Posterior vena cava (tissue), 2 donors: ENCODE results near the gene SREBF2. TPM values are rescaled to one million over a fixed set of nuclear protein-coding genes. Genes with fewer than 3 reads are reported as not detected.
"Not testable (repeated sequence)": the region's sequence is repeated elsewhere in the genome, so short reads cannot be mapped to it uniquely, and the experiment has no call there.

ENCODE experiments used
- DNase-seq: peaks from one replicate; pipeline ENCODE4 v3.0.0-alpha.2; 2020; ENCODE audit warnings: low spot score
- intact Hi-C, 2 donors: fragments of 100-400 bp; cut with DNase I; formaldehyde crosslinking; loops; one replicate each; pipeline versions ENCODE4 v1.14.1 to v1.14.2; 2022 to 2023
- total RNA-seq, 2 donors: library from RNA; stranded (reverse); fragmentation: NEBNext Ultra II Directional; extraction: Animal tissue kit (Norgen Biotek cat#: 25700); gene quantifications; one replicate each; pipeline ENCODE4 v1.2.1, GENCODE V29; 2021
- donor health status: DM: yes; HTN: yes; CAD: no.
- donor health status: DM: yes; HTN: yes; CAD: no.

SREBF2 gene
- total RNA-seq, 2 donors from 2014 or later = 48.3 to 52.0 TPM

DNA sequence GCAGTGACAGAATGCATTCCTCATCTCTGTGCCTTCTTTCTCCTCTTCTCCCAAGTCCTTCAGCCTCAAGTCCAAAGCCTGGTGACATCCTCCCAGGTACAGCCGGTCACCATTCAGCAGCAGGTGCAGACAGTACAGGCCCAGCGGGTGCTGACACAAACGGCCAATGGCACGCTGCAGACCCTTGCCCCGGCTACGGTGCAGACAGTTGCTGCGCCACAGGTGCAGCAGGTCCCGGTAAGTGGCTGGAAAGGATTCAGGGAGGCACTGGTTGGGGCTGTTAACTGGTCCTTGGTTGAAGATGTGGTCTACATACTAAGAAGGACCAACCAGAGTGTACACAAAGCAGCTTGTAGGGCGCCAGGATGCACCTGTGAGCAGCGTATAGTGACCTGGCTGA lies 35.7 kb downstream of the SREBF2 start:
- intact Hi-C loops = no loop called here
- no peak for DNase-seq

DNA sequence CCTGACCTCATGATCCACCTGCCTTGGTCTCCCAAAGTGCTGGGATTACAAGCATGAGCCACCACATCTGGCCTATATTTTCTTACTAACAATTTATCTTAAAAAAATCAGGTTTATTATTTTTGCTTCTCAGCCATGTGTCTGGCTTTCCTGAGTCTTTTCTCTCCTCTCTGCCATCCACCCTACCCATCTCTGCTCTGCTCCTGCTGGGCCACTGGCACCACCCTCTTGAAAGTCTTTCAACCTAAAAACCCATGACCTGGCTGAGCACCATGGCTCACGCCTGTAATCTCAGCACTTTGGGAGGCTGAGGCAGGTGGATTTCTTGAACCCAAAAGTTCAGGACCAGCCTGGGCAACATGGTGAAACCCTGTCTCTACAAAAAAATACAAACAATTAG lies 37.2 kb downstream of the SREBF2 start:
- DNase-seq = not testable (repeated sequence)
- intact Hi-C loops = loop anchor here in 1 of 2 donors (10.0 kb wide), 1 partner anchor 1645 kb away; no protein-coding TSS in a partner anchor

DNA sequence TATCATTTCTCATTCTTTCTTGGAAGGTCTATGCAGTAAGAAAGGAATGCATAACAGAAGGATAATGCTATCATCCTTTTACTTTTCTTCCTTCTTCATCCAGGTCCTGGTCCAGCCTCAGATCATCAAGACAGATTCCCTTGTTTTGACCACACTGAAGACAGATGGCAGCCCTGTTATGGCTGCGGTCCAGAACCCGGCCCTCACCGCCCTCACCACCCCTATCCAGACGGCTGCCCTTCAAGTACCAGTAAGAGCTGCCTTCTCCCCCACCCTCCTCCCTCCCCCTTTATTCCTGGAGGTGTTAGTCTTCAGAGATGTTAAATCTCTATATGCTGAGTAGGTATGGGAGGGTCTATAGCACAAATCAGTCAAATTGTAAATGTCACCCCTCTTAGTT lies 37.9 kb downstream of the SREBF2 start:
- intact Hi-C loops = loop anchor here in 1 of 2 donors (10.0 kb wide), 1 partner anchor 1644 kb away; no protein-coding TSS in a partner anchor
- no peak for DNase-seq

DNA sequence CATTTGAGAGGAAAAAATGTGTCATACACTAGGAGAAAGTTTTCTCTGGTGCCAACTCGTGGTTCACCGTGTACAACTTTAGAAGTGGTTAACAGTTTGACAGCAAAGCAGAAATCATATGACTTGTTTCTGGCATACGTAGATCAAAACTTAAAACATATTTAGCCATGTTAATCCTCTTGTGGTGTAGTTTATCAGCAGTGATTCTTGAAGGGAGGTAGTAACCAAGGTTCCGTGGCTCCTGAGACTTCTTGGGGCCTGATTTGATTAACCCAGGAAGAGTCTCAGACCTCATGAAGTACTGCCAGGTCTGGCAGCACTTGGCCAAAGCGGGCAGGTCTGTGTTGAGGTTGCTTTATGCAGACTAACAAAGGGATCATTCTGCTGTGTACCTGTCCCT lies 40.5 kb downstream of the SREBF2 start:
- DNase-seq = no peak
- intact Hi-C loops = loop anchor here in 1 of 2 donors (10.0 kb wide), 1 partner anchor 1641 kb away; no protein-coding TSS in a partner anchor

DNA sequence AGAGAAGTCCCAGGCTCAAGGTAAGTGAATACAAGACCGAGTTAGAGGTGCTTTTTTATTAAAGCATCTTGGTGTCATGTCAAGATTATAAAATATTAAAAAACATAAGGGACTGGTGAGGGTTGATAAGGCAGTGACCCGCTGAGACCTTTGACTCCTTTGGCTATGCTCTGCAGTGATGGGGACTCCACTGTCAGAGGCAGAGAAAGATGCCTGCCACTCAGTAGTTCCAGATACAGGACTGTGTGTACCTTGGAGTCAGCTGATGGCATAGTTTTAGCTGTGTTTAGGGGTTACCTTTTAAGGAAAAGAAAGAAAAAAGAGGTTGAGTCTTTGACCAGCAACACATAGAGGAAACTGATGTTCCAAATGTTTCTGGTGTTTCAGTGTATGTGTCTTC lies 41.2 kb downstream of the SREBF2 start:
- no peak for DNase-seq
- intact Hi-C loops = loop anchor here in 1 of 2 donors (10.0 kb wide), 1 partner anchor 1641 kb away; no protein-coding TSS in a partner anchor

DNA sequence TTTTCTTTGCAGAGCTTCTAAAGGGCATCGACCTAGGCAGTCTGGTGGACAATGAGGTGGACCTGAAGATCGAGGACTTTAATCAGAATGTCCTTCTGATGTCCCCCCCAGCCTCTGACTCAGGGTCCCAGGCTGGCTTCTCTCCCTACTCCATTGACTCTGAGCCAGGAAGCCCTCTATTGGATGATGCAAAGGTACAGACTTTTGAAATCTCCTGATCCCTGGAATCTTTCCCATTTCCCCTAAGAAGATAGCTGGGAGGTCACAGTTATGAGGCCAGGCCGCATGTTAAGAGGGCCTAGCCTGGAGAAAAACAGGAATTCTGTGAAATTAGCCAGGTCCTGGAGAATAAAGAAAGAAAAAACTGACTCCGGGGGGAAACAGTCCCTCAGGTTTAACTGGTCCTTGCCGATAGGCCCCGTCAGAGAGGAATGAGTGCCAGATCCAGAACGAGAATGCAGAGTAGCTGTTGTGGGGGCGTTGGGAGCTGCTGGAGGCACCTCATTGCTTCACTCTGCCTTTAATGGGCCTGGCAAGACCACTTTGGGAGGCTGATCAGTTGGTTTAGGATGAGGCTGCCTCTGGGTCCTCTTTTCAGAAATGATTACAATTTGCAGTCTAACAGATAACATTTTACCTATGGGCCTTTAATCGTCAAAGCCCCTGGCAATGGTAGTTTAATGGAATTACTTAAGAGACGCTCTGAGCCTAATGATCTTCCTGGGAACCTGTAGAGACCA lies 42.8 kb downstream of the SREBF2 start:
- DNase-seq = no peak
- intact Hi-C loops = loop anchor here in 1 of 2 donors (10.0 kb wide), 1 partner anchor 1639 kb away; no protein-coding TSS in a partner anchor

DNA sequence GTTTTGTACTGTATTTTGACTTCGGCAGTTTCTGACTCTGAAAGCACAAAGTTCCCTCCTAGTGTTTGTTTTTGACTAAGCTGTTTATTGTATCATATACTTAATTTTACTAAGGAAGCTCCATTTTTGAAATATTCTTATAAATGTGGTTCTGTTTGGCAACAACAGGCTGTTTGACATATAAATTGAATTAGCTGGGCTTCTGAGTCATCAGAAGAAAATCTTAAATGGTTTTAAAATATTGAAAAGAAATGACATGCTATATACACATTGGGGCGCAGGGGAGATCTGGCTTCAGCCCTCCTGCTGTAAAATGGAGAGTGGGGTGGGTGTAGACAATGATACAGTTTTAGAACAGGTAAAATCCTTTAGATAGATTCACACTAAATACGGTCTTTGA lies 43.4 kb downstream of the SREBF2 start:
- intact Hi-C loops = loop anchor here in 1 of 2 donors (10.0 kb wide), 1 partner anchor 1639 kb away; no protein-coding TSS in a partner anchor
- no peak for DNase-seq

DNA sequence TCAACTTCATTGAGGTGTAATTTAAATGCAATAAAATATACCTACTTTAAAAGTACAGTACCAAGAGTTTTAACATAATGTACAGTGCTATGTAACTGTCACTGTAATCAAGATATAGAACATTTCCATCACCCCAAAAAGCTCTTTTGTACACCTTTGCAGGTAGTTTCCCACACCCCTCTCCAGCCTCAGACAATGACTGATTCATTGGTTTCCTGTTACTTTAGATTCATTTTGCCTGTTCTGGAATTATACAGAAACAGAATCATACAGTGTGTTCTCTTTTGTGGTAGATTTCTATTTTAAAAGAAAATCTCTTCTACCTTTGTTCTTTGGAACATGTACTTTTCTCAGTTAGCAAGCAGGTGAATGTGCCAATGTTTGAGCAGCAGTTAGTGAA lies 43.8 kb downstream of the SREBF2 start:
- intact Hi-C loops = loop anchor here in 1 of 2 donors (10.0 kb wide), 1 partner anchor 1638 kb away; no protein-coding TSS in a partner anchor
- DNase-seq = no peak

DNA sequence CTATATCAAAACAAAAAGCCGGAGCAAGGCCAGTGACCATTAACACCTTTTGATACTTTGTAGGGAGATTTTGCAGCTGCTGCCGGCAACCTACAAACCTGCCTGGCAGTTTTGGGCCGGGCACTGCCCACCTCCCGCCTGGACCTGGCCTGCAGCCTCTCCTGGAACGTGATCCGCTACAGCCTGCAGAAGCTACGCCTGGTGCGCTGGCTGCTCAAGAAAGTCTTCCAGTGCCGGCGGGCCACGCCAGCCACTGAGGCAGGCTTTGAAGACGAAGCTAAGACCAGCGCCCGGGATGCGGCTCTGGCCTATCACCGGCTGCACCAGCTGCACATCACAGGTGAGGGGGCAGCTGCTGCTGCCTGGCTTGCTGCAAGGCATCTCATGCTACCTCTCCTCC lies 47.7 kb downstream of the SREBF2 start:
- intact Hi-C loops = no loop called here

DNA sequence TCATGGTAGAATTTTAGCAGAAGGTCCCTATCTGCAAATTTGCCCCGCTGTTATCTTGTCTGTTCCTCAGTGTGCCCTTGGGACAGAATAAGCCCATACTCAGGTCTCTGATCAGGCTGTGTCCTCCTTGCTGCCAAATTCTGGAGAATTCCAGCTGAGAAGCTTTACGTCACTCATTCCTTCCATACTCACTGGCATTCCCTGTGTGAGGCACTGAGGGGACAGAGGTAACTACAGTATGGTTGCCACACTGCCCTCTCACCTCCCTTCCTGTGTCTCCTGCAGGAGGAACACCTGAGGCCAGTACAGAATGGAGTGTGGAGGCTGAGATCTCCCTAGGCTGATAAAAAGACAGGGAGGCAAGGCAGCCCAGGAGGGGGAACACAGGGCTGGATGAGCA lies 50.5 kb downstream of the SREBF2 start:
- intact Hi-C loops = no loop called here
- no peak for DNase-seq

More for the DNA sequence above, 47.7 kb downstream of the SREBF2 start:
- no peak for DNase-seq

DNA sequence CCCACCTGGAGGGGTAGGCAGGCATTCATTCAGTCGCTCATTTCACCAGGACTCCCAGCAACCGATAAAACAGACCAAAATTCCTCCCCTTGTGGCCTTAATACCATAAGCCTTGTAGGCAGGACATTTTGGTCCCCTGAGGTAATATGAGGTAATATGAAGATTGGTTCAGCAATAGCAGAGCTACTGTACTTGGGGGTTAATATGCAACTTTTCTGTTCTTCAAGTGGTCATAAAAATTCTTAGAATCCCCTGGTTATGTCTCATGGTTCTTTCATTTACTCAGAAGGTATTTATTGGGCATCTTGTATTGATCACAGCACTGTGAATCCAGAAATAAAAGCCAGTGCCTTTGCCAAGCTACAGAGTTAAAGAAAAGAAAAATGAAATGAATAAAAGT lies 52.2 kb downstream of the SREBF2 start:
- no peak for DNase-seq
- intact Hi-C loops = no loop called here

DNA sequence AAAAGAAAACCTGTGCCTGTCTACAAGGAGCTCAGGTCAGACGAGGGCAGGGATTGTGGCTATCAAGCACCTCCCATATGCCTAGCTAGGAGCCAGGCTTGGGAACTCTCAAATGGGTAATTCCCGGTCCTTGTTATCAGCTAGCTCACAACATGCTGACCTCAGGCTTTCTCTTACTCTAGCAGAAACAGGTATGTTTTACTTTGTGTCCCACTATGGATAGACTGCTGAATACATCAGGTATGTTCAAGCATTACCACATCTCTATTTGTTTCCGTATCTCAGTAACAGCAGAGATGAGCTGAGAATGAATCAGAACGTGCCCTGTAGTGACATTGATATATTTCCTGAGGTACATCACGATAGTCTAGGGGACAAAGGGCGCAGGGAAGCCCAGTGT lies 52.6 kb downstream of the SREBF2 start:
- intact Hi-C loops = no loop called here
- no peak for DNase-seq

DNA sequence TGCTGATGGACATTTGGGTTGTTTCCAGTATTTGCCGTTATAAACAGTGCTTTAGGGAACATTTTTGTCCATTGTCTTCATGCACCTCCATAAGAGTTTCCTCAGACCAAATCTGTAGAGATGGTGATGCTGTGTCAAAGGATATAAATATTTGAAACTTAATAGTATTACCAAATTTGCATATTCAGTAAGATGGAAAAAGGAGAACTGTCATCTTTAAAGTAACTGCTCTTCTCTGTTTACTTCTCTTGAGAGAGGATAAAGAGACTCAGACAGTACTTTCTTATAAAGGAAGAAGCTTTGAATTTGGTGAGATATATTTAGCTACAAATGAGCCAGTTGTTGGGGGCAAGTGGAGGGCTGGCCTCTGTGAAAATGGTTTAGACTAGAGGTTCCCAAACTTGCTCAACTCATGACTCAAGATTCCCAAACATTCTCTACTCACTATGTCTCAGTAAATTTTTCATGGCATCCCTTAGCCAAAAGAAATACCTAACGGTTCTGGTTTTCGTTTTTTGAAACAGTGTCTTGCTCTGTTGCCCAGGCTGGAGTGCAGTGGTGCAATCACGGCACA lies 55.8 kb downstream of the SREBF2 start:
- no peak for DNase-seq
- intact Hi-C loops = no loop called here

DNA sequence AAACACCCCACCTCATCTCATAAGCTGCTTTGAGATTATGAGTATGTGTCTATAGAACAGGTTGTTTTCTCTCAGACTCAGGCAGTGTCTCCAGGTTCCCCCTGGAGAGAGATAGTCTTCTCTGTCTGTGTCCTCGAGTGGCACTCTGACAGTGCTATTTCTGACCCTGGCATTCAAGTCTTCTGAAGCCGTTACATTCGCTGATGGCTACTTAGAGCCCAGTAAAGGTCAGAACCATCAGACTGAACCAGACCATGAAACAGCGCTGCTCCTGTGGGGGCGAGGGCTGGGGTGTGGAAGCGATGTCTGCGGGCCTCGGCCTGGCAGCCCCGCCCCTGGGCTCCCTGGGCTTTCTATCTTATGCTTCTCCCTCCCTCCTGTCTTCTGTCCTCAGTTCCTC lies 58.5 kb downstream of the SREBF2 start:
- intact Hi-C loops = loop anchor here in 1 of 2 donors (1.0 kb wide), 1 partner anchor 24 kb away; the partner anchor contains the start of gene SHISA8
- no peak for DNase-seq

DNA sequence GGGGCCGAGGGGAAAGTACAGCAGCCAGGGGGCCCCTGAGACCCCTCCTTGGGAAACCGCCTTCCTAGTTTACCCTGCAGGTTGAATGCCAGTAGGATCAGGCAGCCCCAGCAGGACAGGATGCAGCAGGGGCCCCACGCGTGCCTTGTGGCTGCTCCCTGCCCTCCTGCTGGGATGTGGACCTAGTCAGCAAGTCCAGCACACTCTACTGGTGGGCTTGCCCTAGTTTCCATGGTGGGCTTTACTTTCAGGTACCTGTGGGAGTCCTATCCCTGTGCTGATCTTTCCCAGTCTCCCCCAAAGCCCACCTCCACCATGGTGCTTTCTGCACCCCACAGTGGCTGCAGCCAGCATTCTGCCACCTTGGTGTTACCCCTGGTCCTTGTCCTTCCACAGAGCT lies 59.8 kb downstream of the SREBF2 start:
- intact Hi-C loops = no loop called here
- no peak for DNase-seq

DNA sequence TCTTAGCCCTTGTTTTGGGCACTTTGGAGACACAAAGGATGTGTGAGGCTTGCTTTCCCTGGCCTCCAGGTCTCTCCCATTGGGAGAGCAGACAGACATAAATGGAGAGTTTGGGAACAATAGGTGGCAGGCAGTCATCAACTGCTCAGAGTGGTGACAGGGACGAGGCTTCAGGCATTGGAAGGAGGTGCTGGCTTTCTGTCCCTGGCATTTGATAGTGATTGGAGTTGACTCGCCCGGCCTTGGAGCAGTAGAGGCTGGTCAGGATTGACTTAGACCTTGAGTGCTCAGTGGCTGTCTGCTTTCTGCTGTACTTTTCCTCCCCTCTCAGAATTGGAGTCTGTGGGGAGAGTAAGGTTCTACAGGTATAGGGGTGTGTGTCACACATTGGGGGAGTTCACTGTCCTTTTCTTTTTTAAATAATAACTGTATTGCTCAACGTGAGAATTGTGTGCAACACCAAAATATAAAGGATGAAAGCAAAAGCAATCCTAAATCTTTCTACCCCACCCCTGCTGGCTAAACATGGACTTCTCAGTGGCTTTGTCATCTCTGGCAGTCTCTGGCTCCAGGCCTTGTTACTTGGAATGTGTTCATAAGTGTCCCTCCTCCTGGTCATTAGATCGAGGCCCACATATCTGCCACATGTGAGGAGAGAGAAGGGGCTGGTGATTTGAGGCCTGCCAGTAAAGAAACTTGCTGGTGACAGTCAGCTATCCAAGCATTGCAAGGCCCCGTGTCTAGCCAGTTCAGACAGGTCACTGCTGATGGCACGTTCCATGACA lies 60.9 kb downstream of the SREBF2 start:
- intact Hi-C loops = no loop called here
- DNase-seq = no peak

DNA sequence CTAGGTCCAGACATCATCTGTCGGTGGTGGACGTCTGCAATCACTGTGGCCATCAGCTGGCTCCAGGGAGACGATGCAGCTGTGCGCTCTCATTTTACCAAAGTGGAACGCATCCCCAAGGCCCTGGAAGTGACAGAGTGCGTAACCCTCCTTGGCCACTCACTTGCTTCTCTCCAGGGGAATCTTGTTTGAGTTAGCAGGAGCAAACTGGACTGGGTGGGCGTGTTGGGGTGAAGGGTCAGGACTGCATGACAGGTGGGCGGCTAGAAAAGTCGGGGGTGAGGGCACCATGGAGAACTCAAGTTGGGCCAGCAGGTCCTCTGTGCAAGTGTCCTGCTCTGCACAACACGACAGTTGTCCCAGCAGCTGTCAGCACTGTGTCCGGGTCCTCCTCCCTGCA lies 65.7 kb downstream of the SREBF2 start:
- peak; percentile 50 for DNase-seq
- intact Hi-C loops = no loop called here

DNA sequence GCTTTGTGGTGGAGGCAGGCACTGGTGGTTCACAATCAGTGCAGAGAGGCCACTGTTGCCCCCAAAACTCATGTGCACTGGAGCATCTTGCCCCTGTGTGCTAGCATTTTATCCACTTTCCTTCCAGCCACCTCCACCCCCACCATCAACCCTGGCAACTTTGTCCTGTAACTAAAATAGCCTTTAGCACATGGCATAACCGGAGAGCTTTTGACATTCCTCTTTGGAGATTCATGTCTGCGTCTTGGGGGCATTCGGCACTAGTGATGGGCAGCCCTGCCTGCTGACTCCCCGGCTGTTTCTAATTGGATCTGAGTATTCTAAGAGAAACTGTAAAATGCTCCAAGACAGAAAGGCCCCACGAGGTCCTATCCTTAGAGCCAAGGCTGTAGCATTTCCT lies 66.2 kb downstream of the SREBF2 start:
- intact Hi-C loops = no loop called here
- DNase-seq = no peak

DNA sequence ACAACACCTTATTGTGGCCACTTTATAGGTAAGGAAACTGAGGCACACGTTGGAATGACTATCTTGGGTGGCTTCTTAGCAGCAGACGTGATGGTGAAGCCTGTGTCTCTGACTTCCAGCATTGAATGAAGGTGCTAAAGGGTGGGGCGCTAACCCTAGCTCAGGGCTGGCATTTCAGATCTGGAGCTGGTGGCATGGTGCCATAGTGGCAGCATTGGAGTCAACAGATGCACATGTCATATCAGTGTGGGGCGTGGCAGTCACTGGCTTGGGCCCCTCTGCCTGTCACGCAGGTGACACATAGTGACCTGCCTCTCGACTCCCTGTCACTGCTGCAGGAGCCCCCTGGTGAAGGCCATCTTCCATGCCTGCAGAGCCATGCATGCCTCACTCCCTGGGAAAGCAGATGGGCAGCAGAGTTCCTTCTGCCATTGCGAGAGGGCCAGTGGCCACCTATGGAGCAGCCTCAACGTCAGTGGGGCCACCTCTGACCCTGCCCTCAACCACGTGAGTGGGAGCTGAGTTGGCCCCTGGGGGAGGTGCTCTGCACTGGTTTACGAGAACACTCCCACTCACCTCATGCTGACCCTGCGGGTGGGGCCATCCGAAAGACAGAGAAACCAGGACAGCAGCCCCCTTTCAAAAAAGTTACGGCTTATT lies 67.2 kb downstream of the SREBF2 start:
- intact Hi-C loops = no loop called here

More for the DNA sequence above, 67.2 kb downstream of the SREBF2 start:
- DNase-seq = no peak
